A549 (cell line): ENCODE data around the gene SP4.

ENCODE experiments used
- CHD2 ChIP-seq: fragments of 150-350 bp; IDR thresholded peaks from 2 replicates; pipeline ENCODE4 v1.6.1; 2014; ENCODE audit warnings: low read length; ENCODE audit not compliant: partially characterized antibody
- EP300 ChIP-seq, 2 experiments: fragments of >200 bp; sonication (Bioruptor Twin); formaldehyde crosslinking; IDR thresholded peaks; 2 replicates in 1 of 2; 3 replicates in 1 of 2; pipeline ENCODE4 v1.6.1; 2016 to 2017
- HEYL ChIP-seq: fragments of 250-450 bp; sonication (Bioruptor Pico); IDR thresholded peaks from 2 replicates; pipeline ENCODE4 v1.8.0; 2021; ENCODE audit warnings: mild to moderate bottlenecking, moderate library complexity
- POLR2A ChIP-seq: IDR thresholded peaks from 2 replicates; pipeline ENCODE4 v1.6.1; 2012; ENCODE audit warnings: mild to moderate bottlenecking, low read length
- POLR2AphosphoS2 ChIP-seq: conservative IDR thresholded peaks from 2 replicates; pipeline ENCODE4 v1.6.1; 2012; ENCODE audit warnings: low read length, improper control_type of control experiment, inconsistent platforms
- TF ChIP-seq, protein P1 (sequence below): IDR thresholded peaks from 2 replicates; pipeline ENCODE4 v1.6.1; 2012
- TF ChIP-seq, protein P2 (sequence below): fragments of 450-650 bp; IDR thresholded peaks from 2 replicates; pipeline ENCODE4 v1.6.1; 2014; ENCODE audit warnings: antibody characterized with exemption
- TF ChIP-seq, protein P3 (sequence below): fragments of 150-350 bp; IDR thresholded peaks from 2 replicates; pipeline ENCODE4 v1.6.1; 2014; ENCODE audit warnings: low read depth, mild to moderate bottlenecking, low read length
- TF ChIP-seq, protein P4 (sequence below): fragments of >200 bp; sonication (Bioruptor Twin); formaldehyde crosslinking; IDR thresholded peaks from 3 replicates; pipeline ENCODE4 v1.5.1; 2016

DNA sequence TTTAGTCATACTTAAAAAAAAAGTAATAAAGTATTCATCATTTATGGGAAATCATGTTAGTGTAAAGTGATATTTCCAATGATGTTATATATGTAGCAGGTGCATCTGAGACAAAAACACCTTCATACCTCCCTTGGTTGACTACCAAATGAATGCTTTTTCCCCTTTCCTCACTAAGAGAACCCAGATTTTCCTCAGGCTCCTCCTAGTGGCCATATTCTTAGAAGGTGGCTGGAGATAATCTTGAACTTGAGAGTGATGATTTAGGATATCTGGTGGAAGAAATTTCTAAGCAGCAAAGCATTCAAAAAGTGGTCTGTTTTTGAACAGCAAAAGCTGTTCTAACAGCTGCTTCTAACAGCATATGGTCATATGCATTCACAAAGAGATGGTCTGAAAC, 98.1 kb downstream of the SP4 start:
- TF ChIP-seq HEYL (CRISPR knock-in tag) (no peak), POLR2A (no peak), EP300 (IDR thresholded peaks at IDR 0.05) (no peak), POLR2AphosphoS2 (no peak), CHD2 (no peak)
- TF ChIP-seq, protein P1, sequence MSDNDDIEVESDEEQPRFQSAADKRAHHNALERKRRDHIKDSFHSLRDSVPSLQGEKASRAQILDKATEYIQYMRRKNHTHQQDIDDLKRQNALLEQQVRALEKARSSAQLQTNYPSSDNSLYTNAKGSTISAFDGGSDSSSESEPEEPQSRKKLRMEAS = no peak
- TF ChIP-seq, protein P2, sequence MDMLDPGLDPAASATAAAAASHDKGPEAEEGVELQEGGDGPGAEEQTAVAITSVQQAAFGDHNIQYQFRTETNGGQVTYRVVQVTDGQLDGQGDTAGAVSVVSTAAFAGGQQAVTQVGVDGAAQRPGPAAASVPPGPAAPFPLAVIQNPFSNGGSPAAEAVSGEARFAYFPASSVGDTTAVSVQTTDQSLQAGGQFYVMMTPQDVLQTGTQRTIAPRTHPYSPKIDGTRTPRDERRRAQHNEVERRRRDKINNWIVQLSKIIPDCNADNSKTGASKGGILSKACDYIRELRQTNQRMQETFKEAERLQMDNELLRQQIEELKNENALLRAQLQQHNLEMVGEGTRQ = no peak
- TF ChIP-seq, protein P3, sequence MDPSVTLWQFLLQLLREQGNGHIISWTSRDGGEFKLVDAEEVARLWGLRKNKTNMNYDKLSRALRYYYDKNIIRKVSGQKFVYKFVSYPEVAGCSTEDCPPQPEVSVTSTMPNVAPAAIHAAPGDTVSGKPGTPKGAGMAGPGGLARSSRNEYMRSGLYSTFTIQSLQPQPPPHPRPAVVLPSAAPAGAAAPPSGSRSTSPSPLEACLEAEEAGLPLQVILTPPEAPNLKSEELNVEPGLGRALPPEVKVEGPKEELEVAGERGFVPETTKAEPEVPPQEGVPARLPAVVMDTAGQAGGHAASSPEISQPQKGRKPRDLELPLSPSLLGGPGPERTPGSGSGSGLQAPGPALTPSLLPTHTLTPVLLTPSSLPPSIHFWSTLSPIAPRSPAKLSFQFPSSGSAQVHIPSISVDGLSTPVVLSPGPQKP = no peak
- TF ChIP-seq, protein P4, sequence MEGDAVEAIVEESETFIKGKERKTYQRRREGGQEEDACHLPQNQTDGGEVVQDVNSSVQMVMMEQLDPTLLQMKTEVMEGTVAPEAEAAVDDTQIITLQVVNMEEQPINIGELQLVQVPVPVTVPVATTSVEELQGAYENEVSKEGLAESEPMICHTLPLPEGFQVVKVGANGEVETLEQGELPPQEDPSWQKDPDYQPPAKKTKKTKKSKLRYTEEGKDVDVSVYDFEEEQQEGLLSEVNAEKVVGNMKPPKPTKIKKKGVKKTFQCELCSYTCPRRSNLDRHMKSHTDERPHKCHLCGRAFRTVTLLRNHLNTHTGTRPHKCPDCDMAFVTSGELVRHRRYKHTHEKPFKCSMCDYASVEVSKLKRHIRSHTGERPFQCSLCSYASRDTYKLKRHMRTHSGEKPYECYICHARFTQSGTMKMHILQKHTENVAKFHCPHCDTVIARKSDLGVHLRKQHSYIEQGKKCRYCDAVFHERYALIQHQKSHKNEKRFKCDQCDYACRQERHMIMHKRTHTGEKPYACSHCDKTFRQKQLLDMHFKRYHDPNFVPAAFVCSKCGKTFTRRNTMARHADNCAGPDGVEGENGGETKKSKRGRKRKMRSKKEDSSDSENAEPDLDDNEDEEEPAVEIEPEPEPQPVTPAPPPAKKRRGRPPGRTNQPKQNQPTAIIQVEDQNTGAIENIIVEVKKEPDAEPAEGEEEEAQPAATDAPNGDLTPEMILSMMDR = peak; percentile 30; the same call in 2 of the 3 replicates
